Thyroid gland (tissue), 4 donors: ENCODE data around the gene POC1A. TPM values are rescaled to one million over a fixed set of nuclear protein-coding genes. Genes with fewer than 3 reads are reported as not detected.

ENCODE experiments used
- DNase-seq, 2 donors: peaks; one replicate each; pipeline ENCODE4 v3.0.0-alpha.2; 2019
- H3K27ac ChIP-seq, 3 donors: fragments of 200-600 bp; sonication (generic); 1 replicate in 2 of 3; 2 replicates in 1 of 3; pipeline ENCODE4 v1.5.1; 2016 to 2019; ENCODE audit warnings: mild to moderate bottlenecking in 1 of 3, moderate library complexity in 1 of 3
- H3K27me3 ChIP-seq: fragments of 200-600 bp; sonication (generic); one replicate; pipeline ENCODE4 v1.5.1; 2019
- H3K36me3 ChIP-seq, 2 donors: fragments of 200-600 bp; sonication (generic); one replicate each; pipeline ENCODE4 v1.5.1; 2016 to 2019
- H3K4me1 ChIP-seq, 2 donors: fragments of 200-600 bp; sonication (generic); one replicate each; pipeline ENCODE4 v1.5.1; 2017 to 2019
- H3K4me3 ChIP-seq, 3 donors: fragments of 200-600 bp; sonication (generic); replicated peaks in 1 of 3; 1 replicate in 2 of 3; 2 replicates in 1 of 3; pipeline ENCODE4 v1.5.1; 2016; ENCODE audit warnings: mild to moderate bottlenecking in 1 of 3
- H3K9me3 ChIP-seq: fragments of 200-600 bp; sonication (generic); one replicate; pipeline ENCODE4 v1.5.1; 2017
- POLR2A ChIP-seq, 2 donors: fragments of 450-650 bp; IDR thresholded peaks; one replicate each; pipeline ENCODE4 v1.6.1; 2017; ENCODE audit warnings: antibody characterized with exemption in 2 of 2, mild to moderate bottlenecking in 2 of 2, moderate library complexity in 1 of 2
- WGBS, 2 donors: methylation state at CpG; one replicate each; pipeline ENCODE4 v1.1.5; 2017; 5-methylcytosine and 5-hydroxymethylcytosine counted together
- intact Hi-C: fragments of 100-400 bp; cut with DNase I; formaldehyde crosslinking; loops from one replicate; pipeline ENCODE4 v1.15.1; 2023
- total RNA-seq, 4 donors: library from RNA; depleted of rRNA; stranded (reverse); fragments of >200 nt; gene quantifications; one replicate each; pipeline ENCODE4 v1.2.3, GENCODE V29; 2016
- TF ChIP-seq, protein P1 (sequence below), 6 experiments: fragments of 200-600 bp in 3 of 6; fragments of 450-650 bp in 3 of 6; sonication (generic) in 3 of 6; IDR thresholded peaks; one replicate each; pipeline ENCODE4 v1.5.1; 2016 to 2019; ENCODE audit warnings: antibody characterized with exemption in 6 of 6, mild to moderate bottlenecking in 2 of 6, inconsistent platforms in 1 of 6, moderate library complexity in 1 of 6

The POC1A gene
- total RNA-seq, 4 donors from 2014 or later, result 0.40 to 2.8 (median 1.5) TPM

GRCh38 chr3:52026041-52026440 lies 128.2 kb downstream of the POC1A start:
- no peak for DNase-seq
- Histone ChIP-seq H3K9me3 (no peaks in the 10 kb centered on the region), H3K4me1 (peaks cover 0 to 32% of the 10 kb centered on the region in 2 donors), H3K4me3 (no peak overlapping the region), H3K27ac (peak overlapping the region in 1 of 3 donors; percentile 23), H3K27me3 (no peaks in the 10 kb centered on the region), H3K36me3 (no peaks in the 10 kb centered on the region)
- 50 to 65% methylated on average over 4 of the region's 4 CpGs for WGBS, 2 donors
- TF ChIP-seq, protein P1, sequence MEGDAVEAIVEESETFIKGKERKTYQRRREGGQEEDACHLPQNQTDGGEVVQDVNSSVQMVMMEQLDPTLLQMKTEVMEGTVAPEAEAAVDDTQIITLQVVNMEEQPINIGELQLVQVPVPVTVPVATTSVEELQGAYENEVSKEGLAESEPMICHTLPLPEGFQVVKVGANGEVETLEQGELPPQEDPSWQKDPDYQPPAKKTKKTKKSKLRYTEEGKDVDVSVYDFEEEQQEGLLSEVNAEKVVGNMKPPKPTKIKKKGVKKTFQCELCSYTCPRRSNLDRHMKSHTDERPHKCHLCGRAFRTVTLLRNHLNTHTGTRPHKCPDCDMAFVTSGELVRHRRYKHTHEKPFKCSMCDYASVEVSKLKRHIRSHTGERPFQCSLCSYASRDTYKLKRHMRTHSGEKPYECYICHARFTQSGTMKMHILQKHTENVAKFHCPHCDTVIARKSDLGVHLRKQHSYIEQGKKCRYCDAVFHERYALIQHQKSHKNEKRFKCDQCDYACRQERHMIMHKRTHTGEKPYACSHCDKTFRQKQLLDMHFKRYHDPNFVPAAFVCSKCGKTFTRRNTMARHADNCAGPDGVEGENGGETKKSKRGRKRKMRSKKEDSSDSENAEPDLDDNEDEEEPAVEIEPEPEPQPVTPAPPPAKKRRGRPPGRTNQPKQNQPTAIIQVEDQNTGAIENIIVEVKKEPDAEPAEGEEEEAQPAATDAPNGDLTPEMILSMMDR (IDR thresholded peaks at IDR 0.05), result no peak
- TF ChIP-seq POLR2A (IDR thresholded peaks at IDR 0.05), result no peak
- intact Hi-C loops, result no loop called here

- H3K4me1 ChIP-seq, result peaks cover 0 to 37% of the 10 kb centered on the region in 2 donors
Observed at GRCh38 chr3:52025453-52025852, 128.8 kb downstream of the POC1A start.

More at GRCh38 chr3:52025453-52025852, 128.8 kb downstream of the POC1A start:
- intact Hi-C loops, result no loop called here
- no peak for TF ChIP-seq POLR2A (IDR thresholded peaks at IDR 0.05)
- TF ChIP-seq, protein P1 (IDR thresholded peaks at IDR 0.05), result no peak
- H3K27ac ChIP-seq, result peak overlapping the region in 1 of 3 donors; percentile 50
- DNase-seq, result peak in 1 of 2 donors; percentile 27
- 76 to 85% methylated on average over 4 to 7 of the region's 7 CpGs for WGBS, 2 donors
- H3K9me3 ChIP-seq, result no peaks in the 10 kb centered on the region
- no peaks in the 10 kb centered on the region for H3K27me3 ChIP-seq
- no peaks in the 10 kb centered on the region for H3K36me3 ChIP-seq
- H3K4me3 ChIP-seq, result no peak overlapping the region

Other genes starting within 250 kb of the POC1A start
- gene RRP9, start 212.5 kb downstream of the POC1A start, total RNA-seq, result 10 to 100 TPM in 3 of 4 donors, 1 to 10 TPM in 1; 7.3 to 14.4 (median 11.9) TPM
- 10 to 100 TPM; 32.1 to 50.8 (median 47.1) TPM for gene PARP3, start 212.1 kb downstream of the POC1A start, total RNA-seq
- gene GPR62, start 199.0 kb downstream of the POC1A start, total RNA-seq, result 1 to 10 TPM in 1 of 4 donors, under 1 TPM in 2, not detected in 1; 0.13 to 1.8 (median 0.56) TPM
- 10 to 100 TPM; 22.2 to 66.2 (median 41.1) TPM for gene PCBP4, start 187.0 kb downstream of the POC1A start, total RNA-seq
- gene ABHD14B, start 180.4 kb downstream of the POC1A start, total RNA-seq, result 10 to 100 TPM; 64.5 to 94.9 (median 87.8) TPM
- 10 to 100 TPM; 20.0 to 91.9 (median 49.3) TPM for gene ABHD14A, start 179.4 kb downstream of the POC1A start, total RNA-seq
- gene ACY1, start 170.9 kb downstream of the POC1A start, total RNA-seq, result 10 to 100 TPM; 34.9 to 98.8 (median 77.6) TPM
- gene RPL29, start 158.5 kb downstream of the POC1A start, total RNA-seq, result 1,000 to 10,000 TPM in 3 of 4 donors, 100 to 1,000 TPM in 1; 826 to 1,348 (median 1,271) TPM
- 10 to 100 TPM in 3 of 4 donors, 1 to 10 TPM in 1; 6.9 to 10.6 (median 10.4) TPM for gene DUSP7, start 97.9 kb downstream of the POC1A start, total RNA-seq
- gene ALAS1, start 43.7 kb upstream of the POC1A start, total RNA-seq, result 10 to 100 TPM; 27.7 to 51.9 (median 45.9) TPM
- under 1 TPM in 1 of 4 donors, not detected in 3; 0.40 TPM for gene TLR9, start 71.2 kb upstream of the POC1A start, total RNA-seq
- 10 to 100 TPM; 28.3 to 61.1 (median 50.4) TPM for gene TWF2, start 84.7 kb upstream of the POC1A start, total RNA-seq
- 10 to 100 TPM; 15.8 to 22.8 (median 18.0) TPM for gene PPM1M, start 91.3 kb upstream of the POC1A start, total RNA-seq
- gene WDR82, start 124.2 kb upstream of the POC1A start, total RNA-seq, result 10 to 100 TPM; 66.4 to 76.4 (median 72.2) TPM
- 10 to 100 TPM in 3 of 4 donors, 1 to 10 TPM in 1; 8.9 to 20.3 (median 15.3) TPM for gene GLYCTK, start 133.4 kb upstream of the POC1A start, total RNA-seq
- gene DNAH1, start 161.9 kb upstream of the POC1A start, total RNA-seq, result 10 to 100 TPM in 1 of 4 donors, 1 to 10 TPM in 3; 4.6 to 14.2 (median 7.5) TPM